Stimulated activated CD4-positive, alpha-beta T cell treated with anti-CD3 and anti-CD28 coated beads, Interleukin-12 subunit alpha, Interleukin-12 subunit beta, amount 100 ng/mL, for 48 hours (primary cell): Measurements from ENCODE around the gene NDUFS3.
"Not testable (repeated sequence)": the region's sequence is repeated elsewhere in the genome, so short reads cannot be mapped to it uniquely, and the experiment has no call there.

Experiments
- DNase-seq, 3 donors: peaks; one replicate each; pipeline ENCODE4 v3.0.0-alpha.2; 2020; ENCODE audit warnings: low read depth in 2 of 3, low spot score in 1 of 3

Gene NDUFS3

GRCh38 chr11:47578524-47579494, at the start of gene NDUFS3, which contains the start of gene KBTBD4:
Gene NDUFS3, plus strand, starts transcription at chr11:47579074. Its CDS starts 18 bp downstream, at chr11:47579092.
Gene KBTBD4, minus strand, starts transcription at chr11:47578970. Its CDS starts 19 bp downstream, at chr11:47578951.
- DNase-seq, result peak; percentile 82 to 91 (median 85)

- DNase-seq, result no peak
Observed at GRCh38 chr11:47529951-47530350, 48.9 kb upstream of the NDUFS3 start.

DNA sequence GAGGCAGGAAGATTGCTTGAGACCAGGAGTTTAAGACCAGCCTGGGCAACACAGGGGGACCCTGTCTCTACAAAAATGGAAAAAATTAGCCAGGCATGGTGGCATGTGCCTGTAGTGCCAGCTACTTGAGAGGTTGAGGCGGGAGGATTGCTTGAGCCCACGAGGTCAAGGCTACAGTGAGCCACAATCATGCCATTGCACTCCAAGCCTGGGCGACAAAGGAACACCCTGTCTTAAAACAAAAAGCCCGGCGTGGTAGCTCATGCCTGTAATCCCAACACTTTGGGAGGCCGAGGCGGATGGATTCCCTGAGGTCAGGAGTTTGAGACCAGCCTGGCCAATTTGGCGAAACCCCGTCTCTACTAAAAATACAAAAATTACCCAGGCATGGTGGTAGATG, 48.2 kb upstream of the NDUFS3 start:
- not testable (repeated sequence) for DNase-seq

DNA sequence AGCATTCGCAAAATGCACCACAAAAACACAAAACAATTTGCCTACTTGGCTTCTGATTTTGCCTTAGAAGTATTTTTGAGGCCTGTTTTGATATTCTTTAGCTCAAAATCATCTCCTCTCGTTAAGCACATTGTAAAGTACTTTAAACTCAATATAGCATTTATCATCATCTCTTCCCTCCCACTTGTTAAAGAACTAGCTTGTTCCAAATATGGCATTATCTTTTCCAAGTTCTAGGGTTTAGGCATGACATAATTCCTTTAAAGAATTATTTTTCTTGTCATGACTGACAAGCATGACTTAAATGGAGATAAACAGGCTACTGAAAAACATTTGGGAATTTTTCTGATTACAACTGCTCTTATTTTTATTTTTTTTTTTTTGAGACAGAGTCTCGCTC, 47.2 kb upstream of the NDUFS3 start:
- no peak for DNase-seq

GRCh38 chr11:47532597-47533213, 46.2 kb upstream of the NDUFS3 start:
- no peak for DNase-seq

DNA sequence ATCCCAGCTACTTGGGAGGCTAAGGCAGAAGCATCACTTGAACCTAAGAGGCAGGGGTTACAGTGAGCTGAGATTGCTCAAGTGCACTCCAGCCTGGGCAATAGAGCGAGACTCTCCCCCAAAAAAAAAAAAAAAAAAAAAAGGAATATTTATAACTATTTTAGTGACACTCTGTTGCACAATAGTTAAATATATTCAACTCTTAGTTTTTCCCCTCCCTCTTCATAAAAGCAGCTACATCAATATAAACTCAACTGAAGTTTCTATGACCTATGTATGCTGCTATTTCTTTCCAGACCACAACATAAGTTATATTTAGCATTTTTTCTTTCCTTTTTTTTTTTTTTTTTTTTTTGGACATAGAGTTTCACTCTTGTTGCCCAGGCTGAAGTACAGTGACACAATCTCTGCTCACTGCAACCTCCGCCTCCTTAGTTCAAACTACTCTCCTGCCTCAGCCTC, 45.2 kb upstream of the NDUFS3 start:
- DNase-seq, result no peak

DNA sequence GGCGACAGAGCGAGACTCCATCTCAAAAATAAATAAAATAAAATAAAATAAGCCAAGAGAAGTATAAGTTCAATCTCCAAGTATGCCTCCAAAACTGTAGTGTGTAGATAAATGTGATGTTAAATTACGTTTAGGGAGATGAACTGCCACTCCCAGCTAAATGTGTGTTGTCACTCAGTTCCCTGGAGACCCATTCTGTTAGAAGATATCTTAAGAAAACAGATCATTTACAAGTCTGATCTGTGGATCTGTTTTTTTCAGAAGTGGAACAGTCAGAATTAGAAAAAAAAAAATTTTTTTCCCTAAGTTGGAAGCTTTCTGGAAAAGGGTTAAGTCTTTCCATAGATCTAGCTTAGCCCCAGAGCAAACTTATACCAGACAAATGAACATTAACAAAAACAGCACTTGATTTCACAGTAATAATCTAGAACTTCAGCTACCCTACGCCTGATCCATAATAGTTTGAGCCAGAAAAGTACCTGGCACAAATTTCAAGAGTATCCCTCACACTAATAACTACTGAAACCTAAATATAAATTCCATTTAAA, 44.1 kb upstream of the NDUFS3 start:
- no peak for DNase-seq

DNA sequence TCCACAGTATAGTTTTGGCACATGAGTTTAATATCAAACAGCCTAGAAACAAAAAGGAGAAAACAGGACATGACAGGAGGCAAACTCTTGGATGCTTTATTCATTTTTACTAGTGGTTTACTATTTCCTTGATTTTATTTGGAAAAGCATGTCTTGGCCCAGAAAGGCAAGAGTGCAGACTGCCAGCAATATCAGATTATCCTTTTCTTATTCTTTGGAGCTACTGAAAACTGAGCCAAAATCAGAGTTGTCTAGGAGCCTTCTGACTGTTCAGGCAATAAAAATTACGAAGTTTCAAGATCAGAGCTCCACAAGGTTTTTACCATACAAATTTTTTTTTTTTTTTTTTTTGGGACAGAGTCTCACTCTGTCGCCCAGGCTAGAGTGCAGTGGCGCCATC, 42.0 kb upstream of the NDUFS3 start:
- DNase-seq, result no peak

DNA sequence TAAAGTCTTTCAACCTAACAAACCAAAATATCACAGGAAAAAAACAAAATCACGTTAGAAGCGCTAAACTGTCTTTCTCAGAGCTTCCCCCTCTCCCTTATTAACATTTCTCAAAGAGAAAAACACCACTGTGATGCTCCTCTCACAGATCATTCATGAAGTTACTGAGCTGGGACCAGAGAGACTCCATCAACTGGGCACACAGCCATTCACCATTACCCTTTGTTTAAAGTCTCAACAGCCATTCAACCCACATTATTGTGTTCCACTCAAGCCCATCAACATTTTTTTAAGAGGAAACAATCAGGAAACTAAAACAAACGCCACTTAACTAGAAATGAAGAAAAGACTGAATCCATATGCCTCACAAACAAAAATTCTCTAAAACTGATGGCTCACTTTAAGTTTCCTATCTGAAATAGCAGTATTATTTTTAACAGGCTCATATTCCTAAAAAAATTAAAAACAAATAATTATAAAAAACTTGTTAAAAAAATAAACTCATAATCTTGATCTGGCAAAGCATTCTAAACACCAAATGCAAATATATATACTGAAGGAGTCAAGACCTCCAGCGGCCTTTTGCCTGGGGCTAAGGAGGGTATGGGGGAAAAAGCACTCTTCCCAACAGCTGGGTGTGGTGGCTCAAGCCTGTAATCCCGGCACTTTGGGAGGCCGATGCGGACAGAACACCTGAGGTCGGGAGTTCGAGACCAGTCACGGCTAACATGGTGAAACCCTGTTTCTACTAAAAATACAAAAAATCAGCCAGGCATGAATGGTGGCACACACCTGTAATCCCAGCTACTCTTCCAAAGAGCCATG, 39.9 kb upstream of the NDUFS3 start:
- no peak for DNase-seq

- no peak for DNase-seq
Observed at GRCh38 chr11:47539681-47540039, 39.2 kb upstream of the NDUFS3 start.

DNA sequence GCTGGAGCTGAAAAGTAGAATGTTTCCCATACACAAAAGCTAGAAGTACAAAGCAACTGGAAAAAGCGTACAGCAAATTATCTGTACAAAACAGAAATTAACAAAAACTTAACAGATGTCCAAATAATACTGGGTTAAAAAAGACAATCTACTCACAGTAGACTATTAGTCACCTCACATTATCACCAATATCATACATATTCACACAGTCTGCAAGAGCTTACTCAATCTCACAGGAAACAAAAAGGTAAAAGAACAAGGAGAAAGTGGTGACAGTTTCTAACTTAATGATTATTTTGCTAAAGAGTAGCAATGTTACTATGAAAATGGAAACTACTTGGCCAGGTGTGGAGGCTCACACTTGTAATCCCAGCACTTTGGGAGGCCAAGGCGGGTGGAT, 37.8 kb upstream of the NDUFS3 start:
- DNase-seq, result no peak

GRCh38 chr11:47545298-47545697, 33.6 kb upstream of the NDUFS3 start:
- no peak for DNase-seq

DNA sequence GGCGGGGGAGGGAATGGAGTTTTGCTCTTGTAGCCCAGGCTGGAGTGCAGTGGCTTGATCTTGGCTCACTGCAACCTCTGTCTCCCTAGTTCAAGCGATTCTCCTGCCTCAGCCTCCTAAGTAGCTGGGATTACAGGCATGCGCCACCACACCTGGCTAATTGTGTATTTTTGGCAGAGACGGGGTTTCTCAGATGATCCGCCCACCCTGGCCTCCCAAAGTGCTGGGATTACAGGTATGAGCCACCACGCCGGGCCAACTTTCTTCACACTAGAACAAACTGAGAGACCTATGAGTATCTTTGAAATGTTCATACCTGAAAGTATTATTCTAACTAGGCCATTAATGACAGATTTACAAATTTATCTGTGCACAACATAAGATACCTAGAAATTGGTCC, 32.6 kb upstream of the NDUFS3 start:
- DNase-seq, result not testable (repeated sequence)

- no peak for DNase-seq
Observed at GRCh38 chr11:47550288-47551047, 28.4 kb upstream of the NDUFS3 start.

DNA sequence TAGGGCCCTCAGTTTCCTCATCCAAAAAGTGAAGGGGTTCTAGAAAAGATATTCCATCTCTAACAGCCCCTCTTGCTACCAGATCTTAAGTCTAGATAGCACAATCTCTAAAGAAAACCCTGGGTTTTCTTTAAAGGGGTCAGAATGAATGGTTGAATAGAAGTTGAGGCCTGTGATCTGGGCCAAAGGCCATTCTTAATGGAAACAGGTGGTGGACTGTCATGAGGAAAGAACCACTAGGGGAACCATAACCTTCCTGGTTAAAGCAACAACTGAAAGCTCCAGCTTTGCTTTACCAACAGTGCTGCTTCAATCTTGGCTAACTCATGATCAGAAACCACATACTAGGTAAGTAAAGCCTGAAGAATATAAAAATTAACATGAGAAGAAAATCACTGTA, 27.8 kb upstream of the NDUFS3 start:
- no peak for DNase-seq

GRCh38 chr11:47552056-47552565, 26.8 kb upstream of the NDUFS3 start:
- peak in 1 of 3 donors; percentile 12 for DNase-seq

DNA sequence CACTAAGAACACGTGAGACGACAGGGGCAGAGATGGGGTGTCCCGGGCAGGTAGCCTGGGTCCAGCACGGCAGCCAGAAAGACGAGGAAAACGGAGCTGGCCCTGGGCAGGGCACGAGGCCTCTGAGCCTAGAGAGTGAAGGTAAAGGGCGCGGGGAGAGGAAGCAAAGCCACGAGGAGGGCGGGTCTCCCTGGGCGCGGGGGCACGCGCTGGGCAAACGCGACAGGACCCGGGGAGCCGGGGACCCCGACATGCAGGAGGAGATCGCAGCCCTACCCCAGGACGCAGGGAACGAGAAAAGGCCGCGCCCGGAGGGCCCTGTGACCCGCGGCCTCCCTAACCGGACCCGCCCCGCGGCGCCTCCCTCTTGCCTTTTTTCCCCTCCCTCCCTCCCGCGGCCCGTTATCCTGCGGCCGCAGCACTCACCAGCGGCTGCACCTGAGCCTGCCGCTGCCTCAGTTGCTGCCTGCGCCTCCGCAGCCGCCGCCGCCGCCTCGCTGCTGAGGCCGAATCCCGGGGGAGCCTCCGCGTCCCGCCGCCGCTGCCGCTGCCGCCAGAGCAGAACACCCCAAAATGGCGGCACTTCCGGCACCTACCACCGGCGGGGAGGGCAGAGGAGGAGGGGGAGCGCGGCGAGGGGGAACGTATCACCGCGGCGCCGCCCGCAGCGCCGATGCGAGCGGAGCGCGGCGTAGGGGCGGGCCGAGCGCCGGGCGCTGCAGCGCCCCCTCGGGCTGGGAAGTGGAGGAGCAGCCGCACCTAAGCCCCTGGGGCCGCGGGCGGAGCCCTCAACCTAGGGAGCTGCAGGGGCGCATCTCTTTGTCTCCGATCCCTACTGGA, 26.1 kb upstream of the NDUFS3 start, which contains the start of gene CELF1:
CELF1 (minus strand) TSS at position 567 of the 840 bp plus-strand sequence. CDS start 53,609 bp downstream, outside the sequence.
- peak; percentile 84 to 93 (median 86) for DNase-seq

DNA sequence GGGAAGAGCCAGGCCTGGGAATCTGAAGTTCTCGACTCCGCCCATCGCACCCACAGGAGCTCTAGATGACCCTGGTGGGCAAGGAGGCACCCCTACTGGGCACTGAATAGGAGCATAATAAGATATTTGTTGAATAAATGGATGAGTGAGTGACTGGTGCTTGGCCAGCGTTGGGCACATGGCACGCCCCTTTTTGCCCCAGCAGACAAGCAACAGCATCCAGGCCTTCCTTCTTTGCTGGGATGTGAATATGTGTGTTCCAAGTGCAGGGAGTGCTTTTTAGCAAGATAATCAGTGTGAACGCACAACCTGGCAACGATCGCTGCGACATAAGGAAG, 25.5 kb upstream of the NDUFS3 start:
- DNase-seq, result no peak

DNA sequence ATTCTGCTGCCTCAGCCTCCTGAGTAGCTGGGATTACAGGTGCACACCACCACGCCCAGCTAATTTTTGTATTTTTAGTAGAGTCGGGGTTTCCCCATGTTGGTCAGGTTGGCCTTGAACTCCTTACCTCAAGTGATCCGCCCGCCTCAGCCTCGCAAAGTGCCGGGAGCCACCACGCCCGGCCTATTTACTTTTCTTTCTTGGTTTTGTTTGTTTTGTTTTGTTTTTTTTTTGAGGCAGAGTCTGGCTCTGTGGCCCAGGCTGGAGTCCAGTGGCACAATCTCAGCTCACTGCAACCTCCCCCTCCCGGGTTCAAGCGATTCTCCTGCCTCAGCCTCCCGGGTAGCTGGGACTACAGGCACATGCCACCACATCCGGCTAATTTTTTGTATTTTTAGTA, 21.9 kb upstream of the NDUFS3 start:
- not testable (repeated sequence) for DNase-seq
